ENCODE results near the gene FAM168B.
"Not testable (repeated sequence)": the region's sequence is repeated elsewhere in the genome, so short reads cannot be mapped to it uniquely, and the experiment has no call there.

The FAM168B gene

GRCh38 chr2:131103165-131103564 is 9.9 kb upstream of the FAM168B start:
- in situ Hi-C loops (cut with HindIII; ENCODE audit: low sequenced_read_pairs): no loop called here

GRCh38 chr2:131094463-131095281 is 1.4 kb upstream of the FAM168B start:
- in situ Hi-C loops (cut with HindIII; ENCODE audit: low sequenced_read_pairs): no loop called here

GRCh38 chr2:131093696-131094462 is 619 bp upstream of the FAM168B start:
- in situ Hi-C loops (cut with HindIII; ENCODE audit: low sequenced_read_pairs): no loop called here

- in situ Hi-C loops (cut with HindIII; ENCODE audit: low sequenced_read_pairs): no loop called here
These were observed 728 bp downstream of the FAM168B start for GRCh38 chr2:131092458-131093005.

GRCh38 chr2:131085646-131086045 is 7.6 kb downstream of the FAM168B start:
- in situ Hi-C loops (cut with HindIII; ENCODE audit: low sequenced_read_pairs): no loop called here

- in situ Hi-C loops (cut with HindIII; ENCODE audit: low sequenced_read_pairs): no loop called here
These were observed 12.1 kb downstream of the FAM168B start for GRCh38 chr2:131081190-131081589.

GRCh38 chr2:131079931-131080330 is 13.3 kb downstream of the FAM168B start:
- in situ Hi-C loops (cut with HindIII; ENCODE audit: low sequenced_read_pairs): not testable (repeated sequence)

GRCh38 chr2:131077966-131078365 is 15.3 kb downstream of the FAM168B start:
- in situ Hi-C loops (cut with HindIII; ENCODE audit: low sequenced_read_pairs): no loop called here

GRCh38 chr2:131077182-131077846 is 15.9 kb downstream of the FAM168B start:
- in situ Hi-C loops (cut with HindIII; ENCODE audit: low sequenced_read_pairs): no loop called here

GRCh38 chr2:131076707-131077106 is 16.6 kb downstream of the FAM168B start:
- in situ Hi-C loops (cut with HindIII; ENCODE audit: low sequenced_read_pairs): no loop called here

GRCh38 chr2:131075578-131075977 is 17.7 kb downstream of the FAM168B start:
- in situ Hi-C loops (cut with HindIII; ENCODE audit: low sequenced_read_pairs): not testable (repeated sequence)

- in situ Hi-C loops (cut with HindIII; ENCODE audit: low sequenced_read_pairs): not testable (repeated sequence)
These were observed 25.1 kb downstream of the FAM168B start for GRCh38 chr2:131068172-131068571.

- in situ Hi-C loops (cut with HindIII; ENCODE audit: low sequenced_read_pairs): no loop called here
These were observed 25.7 kb downstream of the FAM168B start for GRCh38 chr2:131067465-131068125.

- in situ Hi-C loops (cut with HindIII; ENCODE audit: low sequenced_read_pairs): no loop called here
These were observed 28.4 kb downstream of the FAM168B start for GRCh38 chr2:131064589-131065512.

GRCh38 chr2:131063501-131064283 is 29.6 kb downstream of the FAM168B start:
- in situ Hi-C loops (cut with HindIII; ENCODE audit: low sequenced_read_pairs): no loop called here

- in situ Hi-C loops (cut with HindIII; ENCODE audit: low sequenced_read_pairs): no loop called here
These were observed 34.3 kb downstream of the FAM168B start for GRCh38 chr2:131058920-131059319.

- in situ Hi-C loops (cut with HindIII; ENCODE audit: low sequenced_read_pairs): no loop called here
These were observed 34.9 kb downstream of the FAM168B start for GRCh38 chr2:131058214-131058843.

GRCh38 chr2:131056932-131057287 is 36.4 kb downstream of the FAM168B start:
- in situ Hi-C loops (cut with HindIII; ENCODE audit: low sequenced_read_pairs): no loop called here

All from endothelial cell of hepatic sinusoid (primary cell).